HK-2 (cell line): ENCODE results near the gene SCN1B.
A peak's percentile ranks its signal among the peaks of the same experiment; 100 is the strongest.

Source experiments
- DNase-seq: peaks from one replicate; pipeline ENCODE4 v3.0.0-alpha.2; 2018; ENCODE audit not compliant: unreplicated experiment

The SCN1B gene

GRCh38 chr19:35074426-35075201 is 44.3 kb downstream of the SCN1B start:
- DNase-seq, result no peak

- no peak for DNase-seq
Observed at GRCh38 chr19:35075202-35076025, 45.1 kb downstream of the SCN1B start.

GRCh38 chr19:35076026-35076370 is 45.7 kb downstream of the SCN1B start:
- no peak for DNase-seq

GRCh38 chr19:35076657-35077056 is 46.4 kb downstream of the SCN1B start:
- no peak for DNase-seq

- no peak for DNase-seq
Observed at GRCh38 chr19:35077411-35078223, 47.3 kb downstream of the SCN1B start.

- DNase-seq, result no peak
Observed at GRCh38 chr19:35079826-35080225, 49.6 kb downstream of the SCN1B start.

- no peak for DNase-seq
Observed at GRCh38 chr19:35080613-35081170, 50.4 kb downstream of the SCN1B start.

GRCh38 chr19:35081201-35081600 is 50.9 kb downstream of the SCN1B start:
- no peak for DNase-seq

- DNase-seq, result no peak
Observed at GRCh38 chr19:35083691-35084508, 53.6 kb downstream of the SCN1B start.

- DNase-seq, result no peak
Observed at GRCh38 chr19:35084509-35084762, 54.2 kb downstream of the SCN1B start.

GRCh38 chr19:35085947-35086346 is 55.7 kb downstream of the SCN1B start:
- no peak for DNase-seq

GRCh38 chr19:35086455-35086854 is 56.2 kb downstream of the SCN1B start:
- no peak for DNase-seq

- no peak for DNase-seq
Observed at GRCh38 chr19:35087393-35087792, 57.1 kb downstream of the SCN1B start.

GRCh38 chr19:35088131-35088913 is 58.1 kb downstream of the SCN1B start:
- peak; percentile 71 for DNase-seq

- no peak for DNase-seq
Observed at GRCh38 chr19:35089554-35089953, 59.3 kb downstream of the SCN1B start.
